GM12891 (cell line): ENCODE results near the gene MUL1.

Experiments used
- POLR2A ChIP-seq: IDR thresholded peaks from 2 replicates; pipeline ENCODE4 v1.6.1; 2011; ENCODE audit warnings: low read depth, low read length, control low read depth
- POLR2AphosphoS5 ChIP-seq: IDR thresholded peaks from 2 replicates; pipeline ENCODE4 v1.6.1; 2011; ENCODE audit warnings: low read depth, low read length, control low read depth

DNA sequence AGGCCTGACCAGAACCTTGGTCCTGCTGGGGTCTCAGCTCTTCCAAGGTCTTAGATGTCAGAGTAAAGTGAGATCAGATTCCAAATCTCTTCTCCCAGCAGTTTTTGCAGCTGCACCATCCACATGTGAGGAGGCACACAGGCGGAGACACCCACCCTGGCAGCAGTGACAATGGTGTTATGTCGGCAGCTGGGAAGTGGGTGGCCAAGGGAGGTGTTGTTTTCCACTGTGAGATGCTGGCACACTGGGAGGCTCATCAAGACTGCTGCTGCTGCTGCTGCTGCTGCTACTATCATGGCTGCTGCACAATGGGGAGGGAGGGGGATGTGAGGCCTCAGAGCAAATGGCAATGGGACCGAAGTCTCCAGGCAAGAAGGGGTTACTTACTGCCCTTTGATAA lies 45.6 kb downstream of the MUL1 start:
- TF ChIP-seq POLR2AphosphoS5: no peak
- no peak for TF ChIP-seq POLR2A
